NCI-H2107 (cell line): ENCODE measurements around the gene SREBF1.
A peak's percentile ranks its signal among the peaks of the same experiment; 100 is the strongest.

Experiments
- DNase-seq: peaks from one replicate; lab custom pipeline; 2025; lab: John Stamatoyannopoulos, UW

SREBF1 gene

GRCh38 chr17:17795946-17796786 lies 40.6 kb downstream of the SREBF1 start:
- no peak for DNase-seq

DNA sequence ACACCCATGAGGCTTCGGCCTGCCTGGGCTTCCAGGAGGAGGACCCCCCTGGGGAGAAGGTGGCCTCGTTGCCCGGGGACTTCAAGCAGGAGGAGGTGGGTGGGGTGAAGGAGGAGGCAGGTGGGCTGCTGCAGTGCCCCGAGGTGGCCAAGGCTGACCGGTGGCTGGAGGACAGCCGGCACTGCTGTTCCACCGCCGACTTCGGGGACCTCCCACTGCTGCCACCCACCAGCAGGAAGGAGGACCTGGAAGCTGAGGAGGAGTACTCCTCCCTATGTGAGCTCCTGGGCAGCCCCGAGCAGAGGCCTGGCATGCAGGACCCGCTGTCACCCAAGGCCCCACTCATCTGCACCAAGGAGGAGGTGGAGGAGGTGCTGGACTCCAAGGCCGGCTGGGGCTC lies 41.5 kb downstream of the SREBF1 start:
- DNase-seq = no peak

DNA sequence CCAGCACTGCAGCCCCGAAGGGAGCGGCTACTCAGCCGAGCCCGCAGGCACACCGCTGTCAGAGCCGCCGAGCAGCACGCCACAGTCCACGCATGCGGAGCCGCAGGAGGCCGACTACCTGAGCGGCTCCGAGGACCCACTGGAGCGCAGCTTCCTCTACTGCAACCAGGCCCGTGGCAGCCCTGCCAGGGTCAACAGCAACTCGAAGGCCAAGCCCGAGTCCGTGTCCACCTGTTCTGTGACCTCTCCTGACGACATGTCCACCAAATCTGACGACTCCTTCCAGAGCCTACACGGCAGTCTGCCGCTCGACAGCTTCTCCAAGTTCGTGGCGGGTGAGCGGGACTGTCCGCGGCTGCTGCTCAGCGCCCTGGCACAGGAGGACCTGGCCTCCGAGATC lies 42.4 kb downstream of the SREBF1 start:
- DNase-seq = no peak

DNA sequence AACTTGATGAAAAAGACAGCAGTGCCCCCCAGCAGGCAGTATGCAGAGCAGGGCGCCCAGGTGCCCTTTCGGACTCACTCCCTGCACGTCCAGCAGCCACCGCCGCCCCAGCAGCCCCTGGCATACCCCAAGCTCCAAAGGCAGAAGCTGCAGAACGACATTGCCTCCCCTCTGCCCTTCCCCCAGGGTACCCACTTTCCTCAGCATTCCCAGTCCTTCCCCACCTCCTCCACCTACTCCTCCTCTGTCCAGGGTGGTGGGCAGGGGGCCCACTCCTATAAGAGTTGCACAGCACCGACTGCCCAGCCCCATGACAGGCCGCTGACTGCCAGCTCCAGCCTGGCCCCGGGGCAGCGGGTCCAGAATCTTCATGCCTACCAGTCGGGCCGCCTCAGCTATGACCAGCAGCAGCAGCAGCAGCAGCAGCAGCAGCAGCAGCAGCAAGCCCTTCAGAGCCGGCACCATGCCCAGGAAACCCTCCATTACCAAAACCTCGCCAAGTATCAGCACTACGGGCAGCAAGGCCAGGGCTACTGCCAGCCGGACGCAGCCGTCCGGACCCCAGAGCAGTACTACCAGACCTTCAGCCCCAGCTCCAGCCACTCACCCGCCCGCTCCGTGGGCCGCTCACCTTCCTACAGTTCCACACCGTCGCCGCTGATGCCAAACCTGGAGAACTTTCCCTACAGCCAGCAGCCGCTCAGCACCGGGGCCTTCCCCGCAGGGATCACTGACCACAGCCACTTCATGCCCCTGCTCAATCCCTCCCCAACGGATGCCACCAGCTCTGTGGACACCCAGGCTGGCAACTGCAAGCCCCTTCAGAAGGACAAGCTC lies 43.2 kb downstream of the SREBF1 start:
- no peak for DNase-seq

DNA sequence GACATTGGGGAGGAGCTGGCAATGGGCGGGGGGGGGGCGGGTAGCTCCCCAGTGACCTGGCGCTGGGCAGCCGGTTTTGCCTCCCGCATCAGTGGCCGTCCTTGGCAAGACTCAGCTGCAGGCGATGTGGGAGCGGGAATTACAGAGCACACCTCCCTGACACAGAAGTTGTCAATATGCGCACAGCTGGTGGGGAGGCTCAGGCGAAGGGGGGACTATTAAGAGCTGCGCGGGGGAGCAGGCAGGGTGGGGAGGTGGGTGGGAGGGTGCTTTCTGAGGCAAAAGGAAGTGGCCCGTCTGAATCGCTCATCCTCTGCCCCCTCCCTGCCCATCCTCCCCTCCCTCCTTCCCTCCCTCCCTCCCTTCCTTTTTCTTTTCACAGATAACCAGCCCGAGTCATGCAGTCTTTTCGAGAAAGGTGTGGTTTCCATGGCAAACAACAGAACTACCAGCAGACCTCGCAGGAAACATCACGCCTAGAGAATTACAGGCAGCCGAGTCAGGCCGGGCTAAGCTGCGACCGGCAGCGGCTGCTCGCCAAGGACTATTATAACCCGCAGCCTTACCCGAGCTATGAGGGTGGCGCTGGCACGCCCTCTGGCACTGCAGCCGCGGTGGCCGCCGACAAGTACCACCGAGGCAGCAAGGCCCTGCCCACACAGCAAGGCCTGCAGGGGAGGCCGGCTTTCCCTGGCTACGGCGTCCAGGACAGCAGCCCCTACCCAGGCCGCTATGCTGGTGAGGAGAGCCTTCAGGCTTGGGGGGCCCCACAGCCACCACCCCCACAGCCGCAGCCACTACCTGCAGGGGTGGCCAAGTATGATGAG lies 44.0 kb downstream of the SREBF1 start:
- DNase-seq = no peak

DNA sequence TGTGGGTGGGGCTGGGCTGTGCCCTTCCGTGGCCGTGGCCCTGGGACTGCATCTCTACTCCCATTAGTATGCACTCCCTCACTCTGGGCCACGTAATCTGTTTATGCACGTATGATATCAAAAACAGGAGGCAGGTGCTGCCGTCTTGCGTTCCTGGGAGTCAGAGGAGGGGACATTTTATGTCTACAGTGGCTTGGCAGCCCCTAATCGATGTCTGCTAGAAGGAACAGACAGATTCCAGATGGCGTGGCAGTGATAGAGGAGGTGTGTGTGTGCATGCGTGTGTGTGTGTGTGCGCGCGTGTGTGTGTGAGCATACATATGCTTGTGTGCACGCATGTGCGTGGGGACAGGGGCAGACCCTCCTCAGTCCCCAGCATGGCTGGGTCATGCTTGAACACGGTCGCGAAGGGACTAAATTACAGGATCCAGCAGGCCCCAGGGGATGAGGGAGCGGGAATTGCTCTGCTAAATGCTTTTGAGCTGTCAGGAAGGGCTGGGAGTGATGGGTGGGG lies 44.7 kb downstream of the SREBF1 start:
- DNase-seq = no peak

DNA sequence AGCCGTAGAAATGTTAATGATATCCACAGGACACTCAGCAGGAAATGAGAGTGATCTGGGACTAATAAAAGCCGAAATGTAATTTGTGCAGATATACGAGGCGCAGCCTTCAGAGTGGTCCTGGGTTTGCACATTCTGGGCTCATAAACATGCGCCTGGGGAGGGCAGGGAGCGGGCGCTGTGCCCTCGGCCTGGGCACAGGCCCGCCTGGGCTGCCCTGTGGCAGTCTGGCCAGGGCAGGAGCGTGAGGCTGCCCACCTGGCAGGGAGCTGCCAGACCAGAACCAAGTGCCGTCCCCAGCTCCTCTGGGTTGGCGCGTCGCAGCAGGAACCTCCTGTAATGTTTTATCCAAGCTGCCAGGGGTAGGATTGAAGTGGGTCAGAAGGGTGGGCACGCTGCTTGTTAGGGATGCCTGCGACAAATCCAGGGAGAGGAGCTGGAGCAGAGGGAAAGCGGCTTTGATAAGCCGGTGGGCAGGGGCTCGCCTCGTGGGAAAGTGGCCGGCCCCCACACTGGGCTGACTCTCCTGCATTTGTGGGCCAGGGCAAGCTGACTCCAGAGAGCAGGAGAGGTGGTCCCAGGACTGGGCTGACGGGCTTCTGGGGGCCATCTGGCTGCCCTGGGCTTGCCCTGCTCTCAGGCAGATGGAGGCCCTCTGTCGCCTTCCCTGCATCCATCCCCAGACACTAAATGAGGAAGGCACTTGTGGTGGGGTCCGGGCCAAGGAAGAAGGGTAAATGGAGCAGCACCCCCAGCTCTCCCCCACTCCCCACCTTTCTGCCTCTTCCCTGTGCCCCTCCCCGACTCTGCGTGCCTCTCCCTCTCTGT lies 45.9 kb downstream of the SREBF1 start:
- no peak for DNase-seq

- no peak for DNase-seq
Measured at GRCh38 chr17:17789828-17790636, 46.8 kb downstream of the SREBF1 start.

- no peak for DNase-seq
Measured at GRCh38 chr17:17789410-17789809, 47.4 kb downstream of the SREBF1 start.

DNA sequence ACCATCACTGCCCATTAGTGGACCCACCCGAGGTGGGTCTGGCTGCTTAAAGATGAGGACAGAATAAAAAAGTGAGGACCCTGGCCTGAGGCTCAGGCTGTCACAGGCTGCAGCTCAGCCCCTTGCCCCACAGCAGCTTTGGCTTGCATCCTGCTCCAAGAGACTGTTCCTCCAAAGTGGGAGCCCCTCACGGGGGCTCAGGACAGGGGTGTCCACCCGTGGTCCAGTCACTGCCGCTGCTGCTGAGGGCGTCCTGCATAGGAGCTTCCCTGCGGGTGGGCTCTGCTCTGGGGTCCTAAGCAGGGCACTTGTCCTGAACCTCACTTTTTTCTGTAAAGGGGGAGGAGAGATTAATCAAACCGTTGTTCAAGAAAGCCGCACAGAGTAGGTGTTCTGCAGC lies 47.8 kb downstream of the SREBF1 start:
- no peak for DNase-seq

DNA sequence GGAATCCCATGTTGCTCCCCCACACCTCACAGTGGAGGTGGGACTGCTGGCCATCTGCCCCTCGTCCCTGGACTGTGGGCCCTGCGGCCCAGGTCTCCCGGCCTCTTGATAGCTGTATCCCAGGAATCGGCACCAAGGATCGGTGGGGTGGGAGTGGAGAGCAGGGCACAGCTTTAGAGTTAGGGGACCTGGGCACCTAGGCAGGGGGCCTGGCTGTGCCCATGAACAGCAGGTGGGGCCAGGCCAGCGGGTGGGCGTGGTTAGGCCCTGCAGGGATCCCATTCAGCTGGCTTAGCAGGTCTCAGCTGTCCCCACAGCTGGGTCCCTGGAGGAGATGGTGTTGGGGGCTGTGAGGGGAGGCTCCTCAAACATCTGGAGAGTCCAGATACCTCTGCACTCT lies 49.2 kb downstream of the SREBF1 start:
- no peak for DNase-seq

DNA sequence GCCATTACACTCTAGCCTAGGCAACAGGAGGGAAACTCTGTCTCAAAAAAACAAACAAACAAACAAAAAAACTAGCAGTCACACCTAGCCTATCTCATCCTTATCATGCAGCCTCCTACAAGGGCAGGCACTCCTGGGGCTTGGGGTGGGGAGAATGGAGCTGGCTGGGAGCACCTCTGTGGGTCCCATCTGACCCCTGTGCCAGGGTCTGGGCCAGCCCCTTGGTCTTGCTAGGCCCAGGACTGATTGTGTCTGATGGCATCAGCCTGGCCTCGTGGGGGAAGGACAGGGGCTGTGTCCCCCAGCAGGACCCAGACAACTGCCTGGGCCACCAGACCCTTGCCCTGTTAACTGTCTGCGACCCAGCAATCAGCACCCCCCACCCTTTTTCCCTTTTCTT lies 49.8 kb downstream of the SREBF1 start:
- no peak for DNase-seq

DNA sequence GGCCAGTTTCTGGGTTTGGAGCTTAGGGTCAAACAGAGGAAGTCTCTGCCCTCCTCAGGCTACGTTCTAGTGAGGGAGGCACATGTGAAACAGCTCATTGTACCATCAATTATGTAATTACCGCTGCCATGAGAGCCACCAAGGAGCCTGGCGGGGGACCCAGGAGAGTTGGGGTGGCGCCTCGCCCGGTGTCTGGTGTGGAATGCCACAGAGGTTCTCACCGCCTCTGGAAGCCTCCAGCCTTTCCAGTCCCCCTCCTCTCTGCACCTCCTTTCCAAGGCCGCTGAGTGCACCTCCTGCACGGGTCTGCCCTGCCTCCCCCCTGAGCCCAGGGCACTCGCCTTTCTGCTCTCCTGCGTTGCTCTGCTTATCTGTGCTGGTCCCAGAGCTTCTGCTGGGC lies 51.4 kb downstream of the SREBF1 start:
- DNase-seq = no peak

- no peak for DNase-seq
Measured at GRCh38 chr17:17784657-17785267, 52.0 kb downstream of the SREBF1 start.

- peak; percentile 65 for DNase-seq
Measured at GRCh38 chr17:17783825-17784656, 52.7 kb downstream of the SREBF1 start.

GRCh38 chr17:17783116-17783824 lies 53.5 kb downstream of the SREBF1 start:
- DNase-seq = peak; percentile 64

DNA sequence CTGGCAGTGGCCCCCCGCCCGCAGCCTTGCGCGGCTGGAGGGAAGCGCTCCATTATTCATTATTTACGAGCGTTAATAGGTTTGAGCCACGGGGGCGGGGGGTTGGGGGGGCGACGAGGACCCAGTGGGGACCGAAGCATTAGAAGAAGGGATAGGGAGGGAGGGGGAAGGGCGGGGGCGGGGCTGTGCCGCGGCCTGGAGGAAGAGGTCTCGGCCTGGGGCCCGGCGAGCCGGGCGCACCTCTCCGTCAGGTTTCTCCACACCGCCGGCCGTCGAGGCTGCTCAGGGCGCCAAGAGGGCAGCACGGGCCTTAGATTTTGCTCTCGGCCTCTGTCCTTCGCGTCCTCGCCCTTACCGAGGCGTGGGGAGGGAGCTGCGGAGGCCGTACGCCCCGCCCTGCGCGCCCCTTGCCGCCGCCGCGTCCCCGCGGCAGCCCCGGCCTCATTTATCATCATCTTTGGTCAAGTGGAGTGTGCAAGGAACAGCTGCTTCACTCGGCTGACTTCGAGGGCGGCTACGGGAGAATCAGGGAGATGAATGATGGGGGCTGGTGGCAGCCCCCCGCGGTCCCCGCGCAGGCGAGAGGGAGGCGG lies 54.2 kb downstream of the SREBF1 start:
- no peak for DNase-seq
